Glomerular endothelial cell (primary cell): ENCODE results near the gene AMACR. TPM values are rescaled to one million over a fixed set of nuclear protein-coding genes. Genes with fewer than 3 reads are reported as not detected.
"Not testable (repeated sequence)": the region's sequence is repeated elsewhere in the genome, so short reads cannot be mapped to it uniquely, and the experiment has no call there.

Source experiments
- DNase-seq: peaks from one replicate; pipeline ENCODE4 v3.0.0-alpha.2; 2011; ENCODE audit warnings: low read depth, low spot score; ENCODE audit errors: extremely low read depth
- total RNA-seq: library from RNA; depleted of rRNA; stranded (reverse); fragments of >200 nt; gene quantifications from 2 replicates; pipeline ENCODE4 v1.2.3, GENCODE V29; 2015

Gene AMACR
- total RNA-seq, 1 donor from 2014 or later: 17.2 TPM

- no peak for DNase-seq
Measured at GRCh38 chr5:33975852-33976251, 32.0 kb downstream of the AMACR start.

- DNase-seq: no peak
Measured at GRCh38 chr5:33973271-33973670, 34.6 kb downstream of the AMACR start.

DNA sequence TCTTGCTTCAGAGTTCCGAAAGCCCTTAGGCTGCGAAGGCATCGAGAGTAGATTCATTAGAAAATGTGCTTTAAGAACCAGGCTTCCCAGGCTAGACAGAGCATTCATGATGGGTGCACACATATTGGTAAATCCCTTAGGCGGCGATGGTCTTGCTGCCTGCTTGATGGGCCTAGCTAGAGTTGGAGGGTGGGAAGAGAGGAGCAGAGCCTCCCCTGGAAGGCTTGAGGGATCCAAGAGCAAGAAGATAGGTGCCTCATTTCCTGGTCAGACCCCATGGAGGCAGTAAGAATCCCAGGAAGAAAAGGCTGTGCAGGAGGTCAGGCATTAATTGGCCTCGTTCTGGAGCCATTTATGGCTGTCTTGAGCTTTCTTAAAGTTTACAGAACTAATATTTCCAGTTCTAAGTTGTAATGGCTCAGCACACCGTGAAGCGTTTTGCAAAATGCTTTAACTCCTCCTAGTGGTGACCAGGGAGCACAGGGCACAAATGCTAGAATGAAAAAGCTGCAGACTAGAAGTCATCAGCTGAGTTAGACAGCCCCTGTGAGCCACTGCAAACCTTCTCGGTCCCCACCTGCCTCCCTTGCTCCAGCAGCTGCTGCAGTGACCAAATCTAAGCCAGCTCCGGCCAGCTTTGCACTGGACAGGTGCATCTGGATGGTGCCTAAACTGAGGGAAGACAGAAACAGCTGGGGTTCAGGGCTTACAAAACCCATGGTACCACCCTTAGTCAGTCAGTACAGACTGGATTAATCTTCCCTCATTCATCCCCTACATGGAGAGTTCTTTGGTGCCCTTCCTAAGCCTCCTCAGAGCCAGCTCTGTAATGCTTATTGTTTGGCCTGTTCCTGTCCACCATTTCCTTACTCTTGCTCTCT, 38.0 kb downstream of the AMACR start:
- DNase-seq: peak; percentile 3

DNA sequence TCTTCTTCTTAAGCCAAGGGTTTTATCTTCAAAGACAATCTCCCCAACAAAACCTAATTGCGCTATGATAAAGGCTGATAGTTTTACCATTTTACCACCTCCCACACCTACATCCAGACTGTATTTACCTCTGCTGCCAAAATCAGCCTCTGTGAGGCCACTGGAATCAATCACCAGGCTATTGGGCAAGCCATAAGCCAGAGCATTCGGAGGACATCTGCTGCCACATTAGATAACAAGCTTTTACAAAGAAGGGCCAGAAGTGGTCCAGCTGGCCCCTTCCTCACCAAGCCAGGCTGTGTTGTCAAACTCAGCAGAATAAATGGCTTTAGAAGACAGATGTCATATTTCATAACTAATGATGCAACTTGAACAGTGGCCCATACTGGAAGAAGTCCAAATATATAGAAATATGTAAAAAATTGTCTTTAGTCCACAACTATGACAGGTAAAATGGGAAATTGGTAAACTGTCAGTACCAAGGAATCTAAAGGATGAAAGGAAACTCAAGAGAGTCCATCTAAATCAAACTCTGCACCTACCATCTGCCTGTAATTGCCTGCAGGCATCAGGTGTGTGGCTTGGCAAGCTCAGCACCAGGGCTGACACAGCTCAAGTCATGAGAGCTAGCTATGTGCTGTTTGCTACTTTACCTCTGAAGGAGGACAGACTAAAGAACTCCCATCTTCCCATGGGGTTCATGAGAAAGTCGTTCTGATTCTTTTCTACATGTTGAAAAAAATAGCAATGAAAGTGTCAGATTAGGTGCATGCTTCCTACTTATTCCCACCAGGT, 39.4 kb downstream of the AMACR start:
- DNase-seq: no peak

GRCh38 chr5:33966805-33967204, 41.0 kb downstream of the AMACR start:
- no peak for DNase-seq

DNA sequence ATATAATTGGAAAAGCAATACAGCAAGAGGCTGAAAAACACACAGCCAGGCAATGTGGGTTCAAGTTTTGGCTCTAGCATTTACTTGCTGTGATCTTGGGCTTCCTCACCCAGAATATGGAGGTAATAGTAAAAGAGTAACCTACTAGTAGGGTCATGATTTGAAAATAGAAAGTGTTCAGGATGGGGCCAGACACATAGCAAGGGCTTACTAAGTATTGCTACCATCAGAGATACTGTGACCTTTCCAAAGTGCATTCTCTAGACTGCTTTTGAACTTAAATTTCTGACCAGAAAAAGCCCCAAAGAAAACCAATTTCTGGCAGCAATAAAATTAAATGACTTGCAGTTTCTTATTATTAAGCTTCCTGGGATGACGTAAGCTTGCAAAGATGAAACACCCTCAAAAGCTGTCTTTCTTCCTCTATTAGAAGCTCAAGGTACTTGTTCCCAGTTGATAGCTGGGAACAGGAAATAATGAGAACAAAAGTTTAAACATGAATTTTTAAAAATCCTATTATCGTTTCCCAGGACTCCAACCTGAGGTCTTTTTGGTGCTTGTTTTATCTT, 43.6 kb downstream of the AMACR start:
- no peak for DNase-seq

- DNase-seq: no peak
Measured at GRCh38 chr5:33958176-33958575, 49.7 kb downstream of the AMACR start.

GRCh38 chr5:33957577-33958150, 50.2 kb downstream of the AMACR start:
- no peak for DNase-seq

- not testable (repeated sequence) for DNase-seq
Measured at GRCh38 chr5:33952175-33952574, 55.7 kb downstream of the AMACR start.

- no peak for DNase-seq
Measured at GRCh38 chr5:33944543-33945132, 63.2 kb downstream of the AMACR start.

DNA sequence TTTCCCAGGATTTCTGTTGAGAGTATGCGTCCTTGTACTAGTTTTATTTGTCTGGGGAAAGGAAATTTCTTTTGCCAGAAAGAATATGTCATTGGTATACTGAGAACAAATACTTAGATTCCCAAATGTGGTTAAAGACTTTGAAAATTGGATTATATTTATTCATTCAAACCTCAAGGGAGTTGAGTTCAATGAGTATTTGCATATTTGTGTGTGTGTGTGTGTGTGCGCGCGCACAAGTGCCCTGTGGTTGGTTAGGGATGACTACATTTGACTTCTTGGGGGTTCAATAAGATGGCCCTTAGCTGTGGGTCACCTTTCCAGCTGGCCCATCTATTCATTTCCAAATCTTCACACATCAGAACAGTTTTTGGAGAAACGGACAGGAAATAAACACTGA, 66.8 kb downstream of the AMACR start:
- no peak for DNase-seq

GRCh38 chr5:33939556-33940262, 68.1 kb downstream of the AMACR start:
- no peak for DNase-seq

DNA sequence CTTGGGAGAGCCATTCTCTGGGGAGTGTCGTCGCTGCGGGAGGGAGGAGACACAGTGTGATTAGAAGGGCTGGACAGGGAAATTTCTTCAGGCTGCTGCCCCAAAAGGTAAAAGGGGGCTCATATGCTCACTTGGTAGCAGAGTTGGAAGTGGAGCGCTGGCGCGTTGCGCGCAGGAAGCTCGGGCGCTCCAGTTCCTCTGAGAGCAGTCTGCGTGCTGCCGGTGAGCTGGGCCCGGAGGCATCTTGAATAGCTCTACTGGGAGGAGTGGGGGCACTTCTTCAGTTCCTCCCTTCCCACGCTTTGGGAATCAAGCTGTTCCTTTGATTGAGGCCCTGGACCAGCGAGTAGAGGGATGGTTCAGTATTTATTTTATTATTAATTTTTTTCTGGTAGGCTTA, 69.0 kb downstream of the AMACR start:
- no peak for DNase-seq

GRCh38 chr5:33938507-33938796, 69.4 kb downstream of the AMACR start:
- DNase-seq: no peak

- DNase-seq: no peak
Measured at GRCh38 chr5:33937707-33938506, 69.9 kb downstream of the AMACR start.

DNA sequence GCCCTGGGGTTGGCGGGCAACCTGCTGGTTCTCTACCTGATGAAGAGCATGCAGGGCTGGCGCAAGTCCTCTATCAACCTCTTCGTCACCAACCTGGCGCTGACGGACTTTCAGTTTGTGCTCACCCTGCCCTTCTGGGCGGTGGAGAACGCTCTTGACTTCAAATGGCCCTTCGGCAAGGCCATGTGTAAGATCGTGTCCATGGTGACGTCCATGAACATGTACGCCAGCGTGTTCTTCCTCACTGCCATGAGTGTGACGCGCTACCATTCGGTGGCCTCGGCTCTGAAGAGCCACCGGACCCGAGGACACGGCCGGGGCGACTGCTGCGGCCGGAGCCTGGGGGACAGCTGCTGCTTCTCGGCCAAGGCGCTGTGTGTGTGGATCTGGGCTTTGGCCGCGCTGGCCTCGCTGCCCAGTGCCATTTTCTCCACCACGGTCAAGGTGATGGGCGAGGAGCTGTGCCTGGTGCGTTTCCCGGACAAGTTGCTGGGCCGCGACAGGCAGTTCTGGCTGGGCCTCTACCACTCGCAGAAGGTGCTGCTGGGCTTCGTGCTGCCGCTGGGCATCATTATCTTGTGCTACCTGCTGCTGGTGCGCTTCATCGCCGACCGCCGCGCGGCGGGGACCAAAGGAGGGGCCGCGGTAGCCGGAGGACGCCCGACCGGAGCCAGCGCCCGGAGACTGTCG, 70.7 kb downstream of the AMACR start:
- DNase-seq: no peak

DNA sequence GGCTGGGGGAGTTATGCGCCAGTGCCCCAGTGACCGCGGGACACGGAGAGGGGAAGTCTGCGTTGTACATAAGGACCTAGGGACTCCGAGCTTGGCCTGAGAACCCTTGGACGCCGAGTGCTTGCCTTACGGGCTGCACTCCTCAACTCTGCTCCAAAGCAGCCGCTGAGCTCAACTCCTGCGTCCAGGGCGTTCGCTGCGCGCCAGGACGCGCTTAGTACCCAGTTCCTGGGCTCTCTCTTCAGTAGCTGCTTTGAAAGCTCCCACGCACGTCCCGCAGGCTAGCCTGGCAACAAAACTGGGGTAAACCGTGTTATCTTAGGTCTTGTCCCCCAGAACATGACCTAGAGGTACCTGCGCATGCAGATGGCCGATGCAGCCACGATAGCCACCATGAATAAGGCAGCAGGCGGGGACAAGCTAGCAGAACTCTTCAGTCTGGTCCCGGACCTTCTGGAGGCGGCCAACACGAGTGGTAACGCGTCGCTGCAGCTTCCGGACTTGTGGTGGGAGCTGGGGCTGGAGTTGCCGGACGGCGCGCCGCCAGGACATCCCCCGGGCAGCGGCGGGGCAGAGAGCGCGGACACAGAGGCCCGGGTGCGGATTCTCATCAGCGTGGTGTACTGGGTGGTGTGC, 71.4 kb downstream of the AMACR start, which contains the start of gene RXFP3:
RXFP3 (plus strand) TSS at position 6 of the 636 bp plus-strand sequence; CDS start at position 361, 355 bp downstream.
- DNase-seq: no peak
